K562 (cell line): ENCODE data around the gene SLC34A1. TPM values are rescaled to one million over a fixed set of nuclear protein-coding genes. Genes with fewer than 3 reads are reported as not detected.

ENCODE experiments used
- ATAC-seq: fragments of 200-7000 bp; cut with Tn5 transposase; 3 replicates; pipeline ENCODE4 v1.9.1; 2020; ENCODE audit warnings: moderate library complexity
- BruUV-seq: library from RNA; stranded (reverse); fragments of 400-500 nt; replicated peaks from 2 replicates; lab custom pipeline; 2021; lab: Mats Ljungman, UMichigan
- CTCF ChIA-PET: fragments of 300-600 bp; formaldehyde crosslinking; extraction: SDS; loops from one replicate; lab custom pipeline; 2021; ENCODE audit warnings: low intra/inter-chr PET ratio; lab: Yijun Ruan, JAX
- POLR2A ChIA-PET: fragments of 300-600, 350-650 bp; sonication (Branson Sonifier 250); formaldehyde crosslinking; extraction: SDS; loops from one replicate; lab custom pipeline; 2021; ENCODE audit warnings: antibody characterized with exemption, inconsistent platforms; lab: Yijun Ruan, JAX
- DNase-seq, 4 experiments: peaks; one replicate each; pipeline versions ENCODE4 v3.0.0 to v3.0.0-alpha.2; 2011 to 2018; ENCODE audit warnings: low spot score in 3 of 4, mixed read lengths in 3 of 4; ENCODE audit errors: extremely low read depth in 1 of 4
- FAIRE-seq: peaks from 2 replicates; lab custom pipeline; 2011; peaks lifted over from hg19 to GRCh38; lab: Jason Lieb, UNC
- H2AFZ ChIP-seq: 2 replicates; pipeline ENCODE4 v1.6.0; 2011; ENCODE audit warnings: low read depth, low read length, control low read depth, inconsistent platforms
- H3K27ac ChIP-seq: fragments of 200-600 bp; 3 replicates; pipeline ENCODE4 v1.8.0; 2011; ENCODE audit warnings: low read depth, mild to moderate bottlenecking, control low read depth, inconsistent platforms, low read length, moderate library complexity, mixed read lengths; ENCODE audit errors: extremely low read depth
- H3K27me3 ChIP-seq, 2 experiments: fragments of 300-600 bp in 1 of 2; 2 replicates in 1 of 2; 3 replicates in 1 of 2; pipeline versions ENCODE4 v1.6.0 to v1.8.0; 2011; ENCODE audit warnings: inconsistent platforms in 2 of 2, low read length in 2 of 2, mild to moderate bottlenecking in 1 of 2, mixed read lengths in 1 of 2, moderate library complexity in 1 of 2; ENCODE audit not compliant: control insufficient read depth in 2 of 2, insufficient read depth in 2 of 2
- H3K36me3 ChIP-seq: fragments of 300-600 bp; 3 replicates; pipeline ENCODE4 v1.8.0; 2011; ENCODE audit warnings: mild to moderate bottlenecking, low read length, inconsistent platforms; ENCODE audit not compliant: control insufficient read depth, insufficient read depth
- H3K4me1 ChIP-seq, 2 experiments: fragments of 200-600 bp in 1 of 2; replicated peaks in 1 of 2; 2 replicates in 1 of 2; 3 replicates in 1 of 2; pipeline versions ENCODE4 v1.5.1 to v1.8.0; 2011; ENCODE audit warnings: inconsistent platforms in 2 of 2, low read length in 2 of 2, mild to moderate bottlenecking in 1 of 2, mixed read lengths in 1 of 2, moderate library complexity in 1 of 2; ENCODE audit not compliant: control insufficient read depth in 2 of 2, insufficient read depth in 2 of 2
- H3K4me2 ChIP-seq: 2 replicates; pipeline ENCODE4 v1.6.1; 2011; ENCODE audit warnings: low read length, control low read depth, inconsistent platforms, mixed read lengths; ENCODE audit not compliant: insufficient read depth
- H3K4me3 ChIP-seq: fragments of 200-600 bp; sonication (generic), shearing (Covaris generic); 2 replicates; pipeline ENCODE4 v1.5.1; 2016; ENCODE audit warnings: control low read depth, inconsistent platforms
- H3K79me2 ChIP-seq: fragments of 200-600 bp; 3 replicates; pipeline ENCODE4 v1.8.0; 2011; ENCODE audit warnings: low read length, inconsistent platforms; ENCODE audit not compliant: control insufficient read depth, insufficient read depth
- H3K9ac ChIP-seq, 2 experiments: 2 replicates each; pipeline versions ENCODE4 v1.6.0 to v1.6.1; 2011; ENCODE audit warnings: low read depth in 2 of 2, low read length in 2 of 2, control low read depth in 1 of 2, inconsistent platforms in 1 of 2, mild to moderate bottlenecking in 1 of 2, mixed read lengths in 1 of 2; ENCODE audit not compliant: insufficient read depth in 1 of 2
- H3K9me1 ChIP-seq: one replicate; pipeline ENCODE4 v1.6.0; 2011; ENCODE audit warnings: inconsistent platforms, mild to moderate bottlenecking, low read length, moderate library complexity; ENCODE audit not compliant: control insufficient read depth, insufficient read depth
- H3K9me3 ChIP-seq: replicated peaks from 2 replicates; pipeline ENCODE4 v1.5.1; 2011; ENCODE audit warnings: low read depth, low read length, inconsistent platforms; ENCODE audit not compliant: control insufficient read depth, insufficient read depth
- H4K20me1 ChIP-seq: replicated peaks from 2 replicates; pipeline ENCODE4 v1.6.1; 2011; ENCODE audit warnings: low read length, inconsistent platforms, mixed read lengths; ENCODE audit not compliant: control insufficient read depth, insufficient read depth
- EP400 ChIP-seq: fragments of 450-650 bp; IDR thresholded peaks from 2 replicates; pipeline ENCODE4 v1.6.1; 2017; ENCODE audit warnings: antibody characterized with exemption, mild to moderate bottlenecking, moderate library complexity
- EWSR1 ChIP-seq: fragments of 450-650 bp; IDR thresholded peaks from 2 replicates; pipeline ENCODE4 v1.6.1; 2018; ENCODE audit warnings: borderline replicate concordance, mild to moderate bottlenecking, low read depth, moderate library complexity; ENCODE audit not compliant: partially characterized antibody
- MITF ChIP-seq: IDR thresholded peaks from 2 replicates; pipeline ENCODE4 v1.6.1; 2014; ENCODE audit warnings: antibody characterized with exemption
- MYBL2 ChIP-seq, 2 experiments: fragments of 450-650 bp in 1 of 2; sonication (generic) in 1 of 2; formaldehyde crosslinking in 1 of 2; IDR thresholded peaks; 2 replicates each; pipeline versions ENCODE4 v1.6.1 to v1.8.1; 2017 to 2022; ENCODE audit warnings: borderline replicate concordance in 1 of 2, inconsistent platforms in 1 of 2, low read depth in 1 of 2, mild to moderate bottlenecking in 1 of 2, missing genetic modification reagents in 1 of 2, moderate library complexity in 1 of 2
- PML ChIP-seq: IDR thresholded peaks from 2 replicates; pipeline ENCODE4 v1.6.1; 2012; ENCODE audit warnings: low read length, inconsistent platforms
- SIRT6 ChIP-seq: IDR thresholded peaks from one replicate; pipeline ENCODE4 v1.6.1; 2012; ENCODE audit warnings: low read depth, mild to moderate bottlenecking, control low read depth, inconsistent platforms, low read length, moderate library complexity
- SP1 ChIP-seq: sonication (generic); formaldehyde crosslinking; IDR thresholded peaks from 2 replicates; pipeline ENCODE4 v1.8.1; 2022; ENCODE audit warnings: mild to moderate bottlenecking, missing genetic modification reagents
- TCF7L2 ChIP-seq: fragments of 150-350 bp; IDR thresholded peaks from 2 replicates; pipeline ENCODE4 v1.6.1; 2016; ENCODE audit warnings: low read depth, mild to moderate bottlenecking, low read length, moderate library complexity
- TEAD2 ChIP-seq: fragments of 450-650 bp; IDR thresholded peaks from 2 replicates; pipeline ENCODE4 v1.6.1; 2016; ENCODE audit warnings: missing genetic modification characterization, control low read depth, missing compliant biosample characterization
- YY1 ChIP-seq, 3 experiments: IDR thresholded peaks; 2 replicates each; pipeline ENCODE4 v1.6.1; 2011; ENCODE audit warnings: low read length in 2 of 3, mild to moderate bottlenecking in 2 of 3, moderate library complexity in 2 of 3, borderline replicate concordance in 1 of 3, control low read depth in 1 of 3, low read depth in 1 of 3; ENCODE audit not compliant: insufficient read depth in 3 of 3, insufficient replicate concordance in 2 of 3, control insufficient read depth in 1 of 3, insufficient read length in 1 of 3; ENCODE audit errors: extremely low read depth in 1 of 3
- ZNF121 ChIP-seq: sonication (generic); formaldehyde crosslinking; conservative IDR thresholded peaks from 2 replicates; pipeline ENCODE4 v1.8.0; 2022; ENCODE audit warnings: missing genetic modification reagents
- WGBS: fragments of 100-300 bp; shearing (Covaris generic); methylation state at CpG from one replicate; pipeline ENCODE4 v1.1.6; 2016; ENCODE audit warnings: low coverage, mixed read lengths; ENCODE audit not compliant: insufficient coverage; ENCODE audit errors: missing lambda C conversion rate; 5-methylcytosine and 5-hydroxymethylcytosine counted together
- in situ Hi-C: fragments of 300-500 bp; cut with MboI; formaldehyde crosslinking; loops from 4 replicates; pipeline ENCODE4 v1.15.0; 2018; ENCODE audit warnings: inconsistent platforms, mixed read lengths
- intact Hi-C: fragments of 100-400 bp; cut with micrococcal nuclease; formaldehyde crosslinking; loops from 2 replicates; pipeline ENCODE4 v1.14.2; 2022
- polyA plus RNA-seq, 8 experiments: library from polyadenylated mRNA; depleted of rRNA in 4 of 8; stranded (reverse) in 5 of 8; unstranded in 3 of 8; fragments of >200 nt; fragmentation: Nextera tagmentation in 2 of 8; fragmentation: Illumina TruSeq in 1 of 8; extraction: Ambion mirVana in 2 of 8; extraction: Trizol in 1 of 8; gene quantifications; 2 replicates each; pipeline versions ENCODE4 v1.2.1 to v1.2.3, GENCODE V29; 2011 to 2014; ENCODE audit warnings: inconsistent platforms in 1 of 8, missing spikeins in 1 of 8
- total RNA-seq, 7 experiments: library from RNA; depleted of rRNA in 6 of 7; stranded (reverse); fragments of >200 nt in 6 of 7; fragmentation: Illumina TruSeq in 2 of 7; extraction: Trizol in 2 of 7; gene quantifications; 2 replicates each; pipeline versions ENCODE4 v1.2.1 to v1.2.3, GENCODE V29; 2011 to 2021; ENCODE audit warnings: low replicate concordance in 1 of 7
- TF ChIP-seq, protein P1 (sequence below): fragments of 450-650 bp; IDR thresholded peaks from 2 replicates; pipeline ENCODE4 v1.6.1; 2016; ENCODE audit warnings: antibody characterized with exemption
- TF ChIP-seq, protein P2 (sequence below): fragments of 250-450 bp; sonication (Bioruptor Pico); IDR thresholded peaks from 2 replicates; pipeline ENCODE4 v1.8.0; 2021; ENCODE audit warnings: borderline replicate concordance, mild to moderate bottlenecking, moderate library complexity; ENCODE audit not compliant: poor library complexity, severe bottlenecking

The SLC34A1 gene
- total and polyA plus RNA-seq, 9 of the 15 experiments (the other 6 are each of a cell fraction or from before 2014, with no cell fraction given), result not detected

DNA sequence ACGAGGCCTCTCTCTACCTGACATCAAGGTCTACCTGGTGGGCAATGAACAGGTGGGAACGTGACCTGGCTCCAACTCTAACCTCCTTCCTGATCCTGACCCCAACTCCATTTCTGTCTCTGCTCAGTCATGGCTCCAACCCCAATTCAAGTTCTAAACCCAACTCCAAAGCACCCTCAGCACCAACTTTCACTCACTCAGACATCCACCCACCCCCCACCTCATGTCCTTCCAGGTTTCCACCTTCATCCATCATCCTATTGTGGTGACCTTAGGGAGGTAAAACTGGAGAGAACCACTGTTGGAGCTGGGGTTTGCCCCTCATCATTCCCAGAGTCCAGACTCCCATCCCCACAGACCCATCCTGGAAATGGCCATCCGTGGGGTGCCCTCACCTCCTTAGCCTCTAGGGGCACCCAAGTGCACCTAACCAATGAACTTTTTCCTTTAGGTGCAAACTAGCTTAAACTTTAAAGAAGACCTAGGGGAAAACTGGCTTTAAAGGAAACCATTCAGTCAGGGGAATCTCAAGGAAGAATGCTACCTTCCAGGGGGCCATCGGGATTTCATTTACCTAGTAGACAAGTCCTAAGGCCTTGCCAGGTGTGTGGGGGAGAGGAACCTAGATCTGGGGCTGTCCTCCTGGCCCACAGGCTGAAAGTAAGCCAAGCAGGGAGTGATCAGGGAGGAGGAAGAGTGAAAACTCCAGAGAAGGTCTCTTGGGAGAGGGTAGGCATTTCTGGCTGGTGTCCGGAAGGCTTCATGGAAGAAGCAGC lies 15.2 kb upstream of the SLC34A1 start:
- H3K4me1 ChIP-seq, result peaks cover 60 to 76% of the 10 kb centered on the region in 2 experiments
- 51% methylated on average over 5 of the region's 5 CpGs for WGBS
- peaks cover 4% of the 10 kb centered on the region for H3K9me1 ChIP-seq
- no peaks in the 10 kb centered on the region for H3K9me3 ChIP-seq
- H3K36me3 ChIP-seq, result peaks cover 47% of the 10 kb centered on the region; the same call in 2 of the 3 replicates
- H3K9ac ChIP-seq, result peak overlapping the region; percentile 73 to 95; a peak in 2 of 4 replicates
- H3K27ac ChIP-seq, result peak overlapping the region; percentile 51; the same call in 2 of the 3 replicates
- ATAC-seq, result no peak
- FAIRE-seq, result peak; percentile 86
- H4K20me1 ChIP-seq, result no peaks in the 10 kb centered on the region
- peak in 2 of 4 experiments; percentile 57 to 71 for DNase-seq
- H2AFZ ChIP-seq, result no peak overlapping the region
- in situ Hi-C loops (no loop called here), intact Hi-C loops (loop anchor here (10.0 kb wide), 1 partner anchor 254 kb away; no protein-coding TSS in a partner anchor)
- POLR2A ChIA-PET, result interaction anchor here (0.5 to 2.5 kb wide), 7 partner anchors 10 to 111 kb away, joined by 3 to 18 read pairs (median 3); no protein-coding TSS in a partner anchor
- no peaks in the 10 kb centered on the region for H3K27me3 ChIP-seq
- peak overlapping the region; percentile 89 for H3K4me2 ChIP-seq
- peaks cover 24% of the 10 kb centered on the region for H3K79me2 ChIP-seq
- CTCF ChIA-PET, result interaction anchor here (1.1 kb wide), 1 partner anchor 21 kb away, joined by 4 read pairs; no protein-coding TSS in a partner anchor
- no TSS peak for BruUV-seq
- no peak overlapping the region for H3K4me3 ChIP-seq
- TF ChIP-seq EP400, result no peak
- TF ChIP-seq TCF7L2, result no peak
- no peak for TF ChIP-seq TEAD2 (tag)
- TF ChIP-seq, protein P1, sequence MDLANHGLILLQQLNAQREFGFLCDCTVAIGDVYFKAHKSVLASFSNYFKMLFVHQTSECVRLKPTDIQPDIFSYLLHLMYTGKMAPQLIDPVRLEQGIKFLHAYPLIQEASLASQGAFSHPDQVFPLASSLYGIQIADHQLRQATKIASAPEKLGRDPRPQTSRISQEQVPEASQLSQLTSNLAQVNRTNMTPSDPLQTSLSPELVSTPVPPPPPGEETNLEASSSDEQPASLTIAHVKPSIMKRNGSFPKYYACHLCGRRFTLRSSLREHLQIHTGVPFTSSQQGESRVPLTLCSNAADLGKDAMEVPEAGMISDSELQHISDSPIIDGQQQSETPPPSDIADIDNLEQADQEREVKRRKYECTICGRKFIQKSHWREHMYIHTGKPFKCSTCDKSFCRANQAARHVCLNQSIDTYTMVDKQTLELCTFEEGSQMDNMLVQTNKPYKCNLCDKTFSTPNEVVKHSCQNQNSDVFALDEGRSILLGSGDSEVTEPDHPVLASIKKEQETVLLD, result no peak
- TF ChIP-seq YY1 (IDR thresholded peaks at IDR 0.05; ENCODE audit: borderline replicate concordance in 1 of 3, control insufficient read depth in 1 of 3, extremely low read depth in 1 of 3, insufficient read depth in 3 of 3, insufficient read length in 1 of 3, insufficient replicate concordance in 2 of 3, low read depth in 1 of 3, low read length in 2 of 3), result peak in 1 of 3 experiments; percentile 37
- TF ChIP-seq PML, result 0 out of 2 replicates have a peak, but pooled peaks have one; percentile 37
- no peak for TF ChIP-seq MYBL2 (IDR thresholded peaks at IDR 0.05; ENCODE audit: low read depth)
- no peak for TF ChIP-seq MYBL2 (CRISPR knock-in tag; IDR thresholded peaks at IDR 0.05; ENCODE audit: borderline replicate concordance)
- no peak for TF ChIP-seq ZNF121 (CRISPR knock-in tag)
- no peak for TF ChIP-seq EWSR1
- no peak for TF ChIP-seq MITF
- TF ChIP-seq SIRT6, result no peak
- TF ChIP-seq, protein P2, sequence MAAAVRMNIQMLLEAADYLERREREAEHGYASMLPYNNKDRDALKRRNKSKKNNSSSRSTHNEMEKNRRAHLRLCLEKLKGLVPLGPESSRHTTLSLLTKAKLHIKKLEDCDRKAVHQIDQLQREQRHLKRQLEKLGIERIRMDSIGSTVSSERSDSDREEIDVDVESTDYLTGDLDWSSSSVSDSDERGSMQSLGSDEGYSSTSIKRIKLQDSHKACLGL, result no peak
- peak; percentile 56; the same call in 1 of the 2 replicates for TF ChIP-seq SP1
